ENCODE results near the gene PPTC7. TPM values are rescaled to one million over a fixed set of nuclear protein-coding genes. Genes with fewer than 3 reads are reported as not detected.
A peak's percentile ranks its signal among the peaks of the same experiment; 100 is the strongest.
"Not testable (repeated sequence)": the region's sequence is repeated elsewhere in the genome, so short reads cannot be mapped to it uniquely, and the experiment has no call there.

PPTC7 gene
- total RNA-seq, 1 donor from 2014 or later: 11.5 TPM

- Histone ChIP-seq H3K36me3 (ENCODE audit: control insufficient read depth, insufficient read depth, low read length) (peaks cover 1% of the 10 kb centered on the region), H3K4me3 (ENCODE audit: low read depth, low read length) (no peak overlapping the region), H3K27me3 (ENCODE audit: control insufficient read depth, insufficient read depth, low read length) (no peaks in the 10 kb centered on the region)
- DNase-seq (ENCODE audit: low read depth): no peak
- no peak for TF ChIP-seq CTCF (IDR thresholded peaks at IDR 0.05; ENCODE audit: insufficient read depth, low read length, poor library complexity, severe bottlenecking)
These were observed 34.4 kb downstream of the PPTC7 start for GRCh38 chr12:110548678-110549077.

GRCh38 chr12:110547090-110547489 is 36.0 kb downstream of the PPTC7 start:
- no peak for TF ChIP-seq CTCF (IDR thresholded peaks at IDR 0.05; ENCODE audit: insufficient read depth, low read length, poor library complexity, severe bottlenecking)
- DNase-seq (ENCODE audit: low read depth): no peak
- no peak overlapping the region for H3K4me3 ChIP-seq (ENCODE audit: low read depth, low read length)
- peaks cover 1% of the 10 kb centered on the region for H3K36me3 ChIP-seq (ENCODE audit: control insufficient read depth, insufficient read depth, low read length)
- no peaks in the 10 kb centered on the region for H3K27me3 ChIP-seq (ENCODE audit: control insufficient read depth, insufficient read depth, low read length)

GRCh38 chr12:110546339-110546738 is 36.8 kb downstream of the PPTC7 start:
- no peak for TF ChIP-seq CTCF (IDR thresholded peaks at IDR 0.05; ENCODE audit: insufficient read depth, low read length, poor library complexity, severe bottlenecking)
- H3K27me3 ChIP-seq (ENCODE audit: control insufficient read depth, insufficient read depth, low read length): no peaks in the 10 kb centered on the region
- peaks cover 1% of the 10 kb centered on the region for H3K36me3 ChIP-seq (ENCODE audit: control insufficient read depth, insufficient read depth, low read length)
- no peak overlapping the region for H3K4me3 ChIP-seq (ENCODE audit: low read depth, low read length)
- peak; percentile 72 for DNase-seq (ENCODE audit: low read depth)

GRCh38 chr12:110545812-110546211 is 37.3 kb downstream of the PPTC7 start:
- DNase-seq (ENCODE audit: low read depth): no peak
- H3K4me3 ChIP-seq (ENCODE audit: low read depth, low read length): no peak overlapping the region

GRCh38 chr12:110545259-110545658 is 37.9 kb downstream of the PPTC7 start:
- not testable (repeated sequence) for H3K27me3 ChIP-seq (ENCODE audit: control insufficient read depth, insufficient read depth, low read length); DNase-seq (ENCODE audit: low read depth); H3K4me3 ChIP-seq (ENCODE audit: low read depth, low read length); H3K36me3 ChIP-seq (ENCODE audit: control insufficient read depth, insufficient read depth, low read length)

More at GRCh38 chr12:110545812-110546211, 37.3 kb downstream of the PPTC7 start:
- H3K27me3 ChIP-seq (ENCODE audit: control insufficient read depth, insufficient read depth, low read length): no peaks in the 10 kb centered on the region
- no peak for TF ChIP-seq CTCF (IDR thresholded peaks at IDR 0.05; ENCODE audit: insufficient read depth, low read length, poor library complexity, severe bottlenecking)
- peaks cover 1% of the 10 kb centered on the region for H3K36me3 ChIP-seq (ENCODE audit: control insufficient read depth, insufficient read depth, low read length)

GRCh38 chr12:110543965-110544364 is 39.2 kb downstream of the PPTC7 start:
- Histone ChIP-seq H3K36me3 (ENCODE audit: control insufficient read depth, insufficient read depth, low read length) (no peaks in the 10 kb centered on the region), H3K27me3 (ENCODE audit: control insufficient read depth, insufficient read depth, low read length) (no peaks in the 10 kb centered on the region), H3K4me3 (ENCODE audit: low read depth, low read length) (no peak overlapping the region)
- TF ChIP-seq CTCF (IDR thresholded peaks at IDR 0.05; ENCODE audit: insufficient read depth, low read length, poor library complexity, severe bottlenecking): no peak
- DNase-seq (ENCODE audit: low read depth): no peak

Data from kidney epithelial cell (primary cell).